NOMO-1 (cell line): ENCODE data around the gene FBLN5.
A peak's percentile ranks its signal among the peaks of the same experiment; 100 is the strongest.

Experiments
- DNase-seq, 2 experiments: peaks; one replicate each; lab custom pipeline; 2025; ENCODE audit not compliant: unreplicated experiment in 2 of 2; lab: John Stamatoyannopoulos, UW

The FBLN5 gene

GRCh38 chr14:91946622-91947474 lies 646 bp downstream of the FBLN5 start:
- peak in 1 of 2 experiments; percentile 17 for DNase-seq

DNA sequence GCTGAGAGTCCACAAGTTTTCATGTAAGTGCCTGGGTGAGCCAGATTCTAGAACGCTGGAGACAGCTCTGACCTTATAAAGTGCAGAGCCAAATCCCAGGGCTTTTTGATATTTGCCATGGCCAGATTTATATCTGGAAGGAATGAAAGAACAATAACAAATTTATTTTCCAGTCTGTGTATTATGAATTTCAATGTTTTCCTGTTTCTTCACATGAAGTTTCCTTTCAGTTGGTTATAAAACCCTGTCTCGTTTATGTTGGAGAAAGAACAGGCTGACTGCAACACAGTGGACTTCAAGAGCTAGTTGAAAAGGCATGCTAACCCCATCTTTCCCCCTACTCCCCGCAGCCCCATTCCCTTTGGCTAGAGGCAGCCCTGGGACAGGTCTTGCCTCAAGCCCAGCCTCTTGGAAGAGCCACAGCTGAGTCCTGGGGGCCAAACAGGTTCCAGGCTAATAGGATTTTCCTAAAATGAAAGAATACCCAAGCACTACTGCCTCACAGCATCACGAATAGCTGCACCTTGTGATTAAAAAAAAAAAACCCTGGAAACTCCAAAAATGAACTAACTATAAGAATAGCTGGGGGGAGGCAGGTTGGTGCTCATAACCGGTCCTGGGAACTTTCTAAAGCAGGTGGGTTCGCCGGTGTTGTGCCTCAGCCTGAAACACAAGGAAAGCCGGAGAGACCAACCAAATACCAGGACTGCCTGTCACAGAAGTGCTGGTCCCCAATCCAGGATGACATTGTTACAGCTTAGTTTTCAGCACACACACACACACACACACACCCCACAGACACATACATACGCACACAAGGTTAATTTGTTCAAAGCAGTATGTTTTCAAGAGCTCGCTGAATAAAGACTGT lies 1.5 kb downstream of the FBLN5 start:
- DNase-seq, result no peak

DNA sequence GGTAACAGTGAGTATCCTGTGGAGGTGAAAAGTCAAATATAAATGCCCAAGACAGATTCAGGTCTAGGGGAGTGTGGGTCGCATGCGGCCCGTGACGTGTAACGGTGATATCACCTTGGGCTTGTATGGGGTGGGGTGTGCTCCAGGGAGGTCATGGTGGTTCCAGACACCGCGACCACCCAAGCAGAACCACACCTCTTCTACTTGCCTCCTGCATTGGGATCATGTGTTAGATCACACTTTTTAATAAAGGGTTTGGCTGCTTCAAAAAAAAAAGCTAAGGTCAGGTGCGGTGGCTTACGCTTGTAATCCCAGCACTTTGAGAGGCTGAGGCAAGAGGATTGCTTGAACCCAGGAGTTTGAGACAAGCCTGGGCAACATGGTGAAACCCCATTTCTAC lies 4.5 kb downstream of the FBLN5 start:
- DNase-seq, result no peak

DNA sequence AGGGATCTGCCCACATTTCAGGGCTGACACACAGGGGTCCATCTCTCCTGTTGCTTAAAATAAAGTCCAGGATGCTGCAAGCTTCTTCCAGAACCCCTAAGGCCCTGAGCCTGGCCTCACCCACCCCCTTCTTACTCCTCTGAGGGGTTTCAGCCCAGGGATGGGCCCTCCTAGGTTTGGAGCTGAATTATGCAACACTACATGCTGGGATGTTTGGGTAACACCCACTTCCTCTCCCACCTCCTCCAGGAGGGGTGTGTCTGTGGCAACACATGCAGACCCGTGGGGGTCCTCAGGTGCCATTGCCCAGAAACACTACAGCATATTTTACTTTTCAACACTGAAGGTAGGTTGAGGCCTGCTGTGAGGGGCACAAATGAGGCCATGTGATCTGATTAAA lies 5.4 kb downstream of the FBLN5 start:
- no peak for DNase-seq

DNA sequence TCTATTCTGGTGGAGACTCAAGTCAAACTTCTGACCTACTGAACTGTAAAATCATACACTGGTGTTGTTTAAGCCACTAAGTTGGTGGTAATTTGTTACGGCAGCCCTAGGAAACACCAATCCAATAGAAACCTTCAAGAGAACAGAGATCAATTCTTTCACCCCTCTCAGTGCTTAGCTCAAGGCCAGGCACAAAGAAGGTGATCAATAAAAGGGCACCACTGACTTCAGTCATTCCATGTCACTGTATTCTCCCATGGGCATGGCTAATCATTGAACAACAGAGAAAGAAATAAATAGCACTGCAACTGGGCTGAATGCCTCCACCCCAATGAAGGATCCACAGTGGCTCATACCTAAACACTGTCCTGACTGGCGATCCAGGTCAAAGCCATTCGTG lies 7.3 kb downstream of the FBLN5 start:
- no peak for DNase-seq

DNA sequence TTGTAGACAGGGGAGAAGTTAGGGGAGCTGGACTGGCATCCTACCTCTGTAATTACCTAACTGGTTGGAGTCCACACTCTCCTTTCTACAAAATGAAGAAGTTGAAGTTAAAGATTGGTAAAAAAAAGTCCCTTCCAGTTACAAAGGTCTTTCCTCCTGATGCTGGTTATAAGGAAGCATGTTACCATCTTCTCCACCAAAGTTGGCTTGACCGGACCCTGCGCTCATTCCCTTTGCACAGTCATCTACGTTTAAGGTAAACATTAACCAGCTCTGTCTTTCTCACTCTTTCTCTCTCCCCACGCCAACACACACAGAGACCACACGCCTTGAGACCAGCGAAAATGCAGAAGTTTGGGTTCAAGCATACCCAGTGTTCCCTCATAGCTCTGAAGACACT lies 11.9 kb downstream of the FBLN5 start:
- no peak for DNase-seq

DNA sequence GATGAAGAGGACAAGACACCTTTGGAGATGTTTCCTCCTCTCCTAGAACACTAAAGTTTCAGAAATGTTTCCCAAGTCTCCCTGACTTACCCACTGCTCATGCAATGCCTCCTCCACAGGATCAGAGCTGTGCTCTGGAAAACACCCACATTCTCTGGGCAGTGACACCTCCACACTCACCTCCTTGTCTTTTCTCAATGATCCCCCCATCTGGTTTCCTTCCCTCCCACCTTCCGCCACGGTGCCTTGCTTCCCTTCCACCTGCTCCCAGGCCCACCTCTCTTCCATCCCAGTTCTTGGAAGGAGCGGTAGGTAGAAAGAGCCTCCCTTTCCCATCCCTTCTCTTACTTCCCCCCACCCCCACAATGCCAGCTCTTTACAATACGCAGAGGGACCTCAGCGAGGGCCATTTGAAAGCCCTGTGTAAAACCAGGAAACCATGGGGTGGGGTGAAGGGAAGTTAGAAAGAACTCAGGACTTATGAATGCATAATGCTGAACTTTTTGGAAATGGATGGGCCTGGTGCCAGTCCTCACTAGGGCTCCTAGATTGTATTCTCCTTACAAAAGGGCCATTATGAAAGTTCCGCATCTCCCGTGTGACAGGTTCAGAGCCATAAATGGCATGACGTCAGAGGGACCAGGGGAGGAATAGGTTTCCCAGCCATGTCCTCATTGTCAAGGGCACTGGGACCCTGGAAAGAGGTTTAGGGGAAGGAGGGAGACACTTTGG lies 12.8 kb downstream of the FBLN5 start:
- DNase-seq, result no peak

DNA sequence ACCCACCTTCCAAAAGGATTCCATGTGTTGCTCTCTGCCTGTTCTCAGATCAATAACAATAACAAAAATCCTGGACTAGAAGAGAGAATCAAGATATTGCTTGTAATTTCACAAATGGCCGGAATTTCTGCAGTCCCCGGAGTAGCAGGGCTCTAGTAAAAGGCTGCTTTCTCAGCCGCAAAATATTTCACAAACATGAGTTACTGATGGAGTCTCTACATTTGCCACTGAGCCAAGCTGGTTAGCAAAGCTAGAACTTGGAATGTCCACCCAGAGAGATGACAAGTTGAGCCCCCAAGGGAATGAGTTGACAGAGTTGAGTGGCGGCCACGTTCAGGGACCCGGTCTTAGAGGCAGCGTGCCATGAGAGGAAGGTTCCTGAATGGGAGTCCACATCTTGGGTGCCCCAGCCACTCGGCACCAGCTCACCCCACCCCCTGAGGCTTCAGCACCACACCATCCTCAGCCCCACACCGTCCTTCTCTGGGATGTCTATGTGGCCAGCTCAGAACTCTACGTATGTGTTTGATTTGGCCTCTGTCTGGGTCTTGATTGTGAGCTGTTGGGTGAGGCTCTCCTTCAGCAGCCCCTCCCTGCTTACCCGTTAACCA lies 15.9 kb downstream of the FBLN5 start:
- no peak for DNase-seq

GRCh38 chr14:91929700-91930099 lies 17.8 kb downstream of the FBLN5 start:
- no peak for DNase-seq

GRCh38 chr14:91927800-91928199 lies 19.7 kb downstream of the FBLN5 start:
- no peak for DNase-seq

- DNase-seq, result no peak
Measured at GRCh38 chr14:91927191-91927590, 20.3 kb downstream of the FBLN5 start.

DNA sequence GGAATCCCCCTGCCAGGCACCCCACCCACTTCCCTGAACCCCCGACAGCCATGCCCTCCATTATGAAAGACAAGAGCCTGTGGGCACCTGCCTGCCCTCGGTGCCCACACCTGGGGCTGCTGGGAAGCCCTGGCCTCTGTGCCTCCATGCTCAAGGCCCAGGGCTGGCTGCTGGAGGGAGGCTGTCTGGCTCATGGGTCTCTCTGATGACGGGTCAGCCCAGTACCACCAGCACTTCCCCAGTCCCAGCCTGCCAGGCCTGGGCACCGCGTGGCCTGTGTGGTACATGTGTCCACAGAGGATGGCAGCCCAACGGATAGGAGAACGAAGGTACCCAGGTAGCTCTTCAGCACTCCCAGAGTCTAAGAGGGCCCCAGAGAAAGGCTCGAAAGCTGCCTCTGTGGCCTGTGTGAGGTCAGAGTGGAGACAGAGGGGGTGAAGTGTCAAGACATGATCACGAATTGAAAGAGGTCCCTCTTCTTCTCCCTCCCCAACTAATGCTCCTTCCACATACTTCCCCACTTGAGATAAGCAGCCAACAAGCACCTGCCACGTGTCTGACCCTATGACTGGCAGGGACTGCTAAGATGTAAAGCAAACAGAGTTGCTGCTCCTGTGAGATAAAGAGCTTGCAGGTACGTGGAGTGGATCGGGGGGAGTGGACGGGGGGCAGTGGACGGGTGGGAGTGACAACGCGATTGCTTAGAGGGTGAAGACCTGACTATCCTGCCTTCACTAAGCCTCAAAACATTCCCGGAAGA lies 21.2 kb downstream of the FBLN5 start:
- no peak for DNase-seq

DNA sequence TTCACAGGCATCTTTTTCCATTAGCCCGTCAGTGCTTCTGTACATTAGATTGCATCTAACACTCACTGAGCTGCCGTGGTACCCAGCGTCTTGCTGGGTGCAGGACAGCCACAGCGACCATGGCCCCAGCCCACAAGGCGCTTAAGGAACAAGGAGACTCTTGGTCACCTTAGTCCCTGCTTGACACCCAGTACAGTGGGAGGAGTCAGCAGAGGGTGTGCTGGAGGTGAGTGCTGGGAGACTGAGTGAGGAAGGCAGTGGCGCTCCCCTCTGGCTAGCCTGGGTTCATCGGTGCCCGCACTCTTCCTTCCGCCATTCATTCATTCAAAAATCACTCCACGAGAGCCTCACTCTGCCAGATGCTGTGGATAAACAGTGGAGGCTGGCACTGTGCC lies 21.8 kb downstream of the FBLN5 start:
- DNase-seq, result no peak

- DNase-seq, result no peak
Measured at GRCh38 chr14:91925001-91925726, 22.3 kb downstream of the FBLN5 start.

DNA sequence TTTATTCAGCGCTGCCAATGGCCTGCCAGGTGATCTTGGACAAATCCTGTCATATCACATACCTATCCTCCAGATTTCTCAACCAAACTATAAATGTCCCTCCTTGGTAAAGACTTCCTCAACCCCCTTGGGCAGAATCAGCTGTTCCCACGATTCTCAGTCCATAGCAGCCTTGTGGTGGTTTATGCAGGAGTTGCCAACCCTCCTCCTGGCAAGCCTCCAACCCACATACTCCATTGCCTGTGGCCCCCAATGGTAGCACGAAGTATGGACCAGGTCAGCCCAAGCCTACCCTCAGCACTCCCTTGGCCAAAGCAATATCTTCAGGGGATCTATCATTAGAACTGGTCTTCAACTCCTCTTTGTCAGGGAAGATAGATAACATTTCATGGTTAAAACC lies 27.0 kb downstream of the FBLN5 start:
- DNase-seq, result no peak

- no peak for DNase-seq
Measured at GRCh38 chr14:91919814-91920213, 27.7 kb downstream of the FBLN5 start.

- DNase-seq, result no peak
Measured at GRCh38 chr14:91918186-91918883, 29.2 kb downstream of the FBLN5 start.

- DNase-seq, result no peak
Measured at GRCh38 chr14:91912035-91912434, 35.5 kb downstream of the FBLN5 start.
